ENCODE measurements around the gene ZFP36.

DNA sequence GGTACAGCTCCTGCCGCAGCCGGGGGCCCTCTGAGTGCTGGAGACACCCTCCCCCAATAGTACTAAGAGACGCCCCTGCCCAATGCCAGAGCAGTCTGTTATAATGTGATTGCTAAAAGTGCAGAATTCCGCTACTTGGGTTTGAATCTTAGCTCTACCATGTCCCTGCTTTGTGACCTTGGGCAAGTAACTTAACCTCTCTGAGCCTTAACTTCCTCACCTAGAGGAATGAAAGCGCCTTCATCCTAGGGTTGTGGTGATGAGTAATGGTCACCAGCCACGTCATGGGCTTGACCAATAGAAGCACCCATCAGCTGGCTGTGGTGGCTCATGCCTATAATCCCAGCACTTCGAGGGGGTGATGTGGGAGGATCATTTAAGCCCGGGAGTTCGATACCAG lies 12.4 kb downstream of the ZFP36 start:
- TF ChIP-seq, protein P1, sequence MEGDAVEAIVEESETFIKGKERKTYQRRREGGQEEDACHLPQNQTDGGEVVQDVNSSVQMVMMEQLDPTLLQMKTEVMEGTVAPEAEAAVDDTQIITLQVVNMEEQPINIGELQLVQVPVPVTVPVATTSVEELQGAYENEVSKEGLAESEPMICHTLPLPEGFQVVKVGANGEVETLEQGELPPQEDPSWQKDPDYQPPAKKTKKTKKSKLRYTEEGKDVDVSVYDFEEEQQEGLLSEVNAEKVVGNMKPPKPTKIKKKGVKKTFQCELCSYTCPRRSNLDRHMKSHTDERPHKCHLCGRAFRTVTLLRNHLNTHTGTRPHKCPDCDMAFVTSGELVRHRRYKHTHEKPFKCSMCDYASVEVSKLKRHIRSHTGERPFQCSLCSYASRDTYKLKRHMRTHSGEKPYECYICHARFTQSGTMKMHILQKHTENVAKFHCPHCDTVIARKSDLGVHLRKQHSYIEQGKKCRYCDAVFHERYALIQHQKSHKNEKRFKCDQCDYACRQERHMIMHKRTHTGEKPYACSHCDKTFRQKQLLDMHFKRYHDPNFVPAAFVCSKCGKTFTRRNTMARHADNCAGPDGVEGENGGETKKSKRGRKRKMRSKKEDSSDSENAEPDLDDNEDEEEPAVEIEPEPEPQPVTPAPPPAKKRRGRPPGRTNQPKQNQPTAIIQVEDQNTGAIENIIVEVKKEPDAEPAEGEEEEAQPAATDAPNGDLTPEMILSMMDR (IDR thresholded peaks at IDR 0.05) = no peak
- TF ChIP-seq RCOR1 (IDR thresholded peaks at IDR 0.05; ENCODE audit: low read depth, low read length) = no peak
